GM20000 (cell line): ENCODE data around the gene ITGB1.
A peak's percentile ranks its signal among the peaks of the same experiment; 100 is the strongest.

ENCODE experiments used
- DNase-seq: peaks from one replicate; pipeline ENCODE4 v3.0.0; 2012; ENCODE audit warnings: low spot score
- CTCF ChIP-seq: IDR thresholded peaks from 2 replicates; pipeline ENCODE4 v1.5.1; 2012; ENCODE audit warnings: mild to moderate bottlenecking, control low read depth; ENCODE audit errors: extremely low read depth, missing control alignments

The ITGB1 gene

GRCh38 chr10:32972929-32973328 lies 14.9 kb upstream of the ITGB1 start:
- TF ChIP-seq CTCF: no peak
- no peak for DNase-seq

- DNase-seq: no peak
- TF ChIP-seq CTCF: no peak
These were observed 14.4 kb upstream of the ITGB1 start for GRCh38 chr10:32972460-32972859.

GRCh38 chr10:32971536-32972091 lies 13.6 kb upstream of the ITGB1 start:
- DNase-seq: no peak
- no peak for TF ChIP-seq CTCF

- no peak for TF ChIP-seq CTCF
- DNase-seq: peak; percentile 30
These were observed 12.9 kb upstream of the ITGB1 start for GRCh38 chr10:32970910-32971309.

GRCh38 chr10:32964270-32964669 lies 6.2 kb upstream of the ITGB1 start:
- TF ChIP-seq CTCF: no peak
- DNase-seq: no peak

- no peak for TF ChIP-seq CTCF
- DNase-seq: no peak
These were observed 5.1 kb upstream of the ITGB1 start for GRCh38 chr10:32963096-32963495.

GRCh38 chr10:32962521-32962920 lies 4.5 kb upstream of the ITGB1 start:
- no peak for DNase-seq
- no peak for TF ChIP-seq CTCF
